Measurements from ENCODE around the gene GZMM.

DNA sequence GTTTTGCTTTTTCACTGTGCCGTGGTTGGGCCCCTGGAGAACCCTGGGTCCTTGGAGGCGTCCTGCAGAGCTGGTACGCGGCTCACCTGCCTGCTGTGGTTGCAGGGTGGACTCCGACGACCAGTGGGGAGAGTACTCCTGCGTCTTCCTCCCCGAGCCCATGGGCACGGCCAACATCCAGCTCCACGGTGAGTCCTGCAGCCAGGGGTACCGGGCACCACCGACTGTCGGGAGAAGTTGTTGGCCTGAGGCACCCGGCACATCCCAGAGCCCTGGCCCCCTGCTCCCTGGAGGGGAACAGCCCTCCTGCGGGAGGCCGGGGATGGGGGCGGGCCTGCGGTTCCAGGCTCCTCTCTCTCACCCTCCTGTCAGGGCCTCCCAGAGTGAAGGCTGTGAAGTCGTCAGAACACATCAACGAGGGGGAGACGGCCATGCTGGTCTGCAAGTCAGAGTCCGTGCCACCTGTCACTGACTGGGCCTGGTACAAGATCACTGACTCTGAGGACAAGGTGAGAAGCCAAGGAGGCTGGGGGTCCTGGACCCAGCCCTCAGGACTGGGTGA, 36.5 kb downstream of the GZMM start:
- TF ChIP-seq SMC3 (IDR thresholded peaks at IDR 0.05; ENCODE audit: low read length) (no peak), ZNF670 (CRISPR knock-in tag; IDR thresholded peaks at IDR 0.05; ENCODE audit: borderline replicate concordance) (no peak), ZBTB20 (CRISPR knock-in tag; IDR thresholded peaks at IDR 0.05; ENCODE audit: borderline replicate concordance, low read depth) (no peak), POLR2AphosphoS5 (IDR thresholded peaks at IDR 0.05; ENCODE audit: low read depth, low read length) (no peak), CTCF (CRISPR knock-in tag; IDR thresholded peaks at IDR 0.05) (no peak), ZBTB34 (CRISPR knock-in tag; IDR thresholded peaks at IDR 0.05) (no peak), ZNF7 (CRISPR knock-in tag; IDR thresholded peaks at IDR 0.05) (no peak), ZBTB44 (CRISPR knock-in tag; IDR thresholded peaks at IDR 0.05) (no peak), ZNF350 (CRISPR knock-in tag; IDR thresholded peaks at IDR 0.05; ENCODE audit: borderline replicate concordance, low read depth) (no peak), ZNF281 (CRISPR knock-in tag; IDR thresholded peaks at IDR 0.05; ENCODE audit: borderline replicate concordance) (no peak), HNF4A (CRISPR knock-in tag; IDR thresholded peaks at IDR 0.05) (no peak)
- TF ChIP-seq, protein P1, sequence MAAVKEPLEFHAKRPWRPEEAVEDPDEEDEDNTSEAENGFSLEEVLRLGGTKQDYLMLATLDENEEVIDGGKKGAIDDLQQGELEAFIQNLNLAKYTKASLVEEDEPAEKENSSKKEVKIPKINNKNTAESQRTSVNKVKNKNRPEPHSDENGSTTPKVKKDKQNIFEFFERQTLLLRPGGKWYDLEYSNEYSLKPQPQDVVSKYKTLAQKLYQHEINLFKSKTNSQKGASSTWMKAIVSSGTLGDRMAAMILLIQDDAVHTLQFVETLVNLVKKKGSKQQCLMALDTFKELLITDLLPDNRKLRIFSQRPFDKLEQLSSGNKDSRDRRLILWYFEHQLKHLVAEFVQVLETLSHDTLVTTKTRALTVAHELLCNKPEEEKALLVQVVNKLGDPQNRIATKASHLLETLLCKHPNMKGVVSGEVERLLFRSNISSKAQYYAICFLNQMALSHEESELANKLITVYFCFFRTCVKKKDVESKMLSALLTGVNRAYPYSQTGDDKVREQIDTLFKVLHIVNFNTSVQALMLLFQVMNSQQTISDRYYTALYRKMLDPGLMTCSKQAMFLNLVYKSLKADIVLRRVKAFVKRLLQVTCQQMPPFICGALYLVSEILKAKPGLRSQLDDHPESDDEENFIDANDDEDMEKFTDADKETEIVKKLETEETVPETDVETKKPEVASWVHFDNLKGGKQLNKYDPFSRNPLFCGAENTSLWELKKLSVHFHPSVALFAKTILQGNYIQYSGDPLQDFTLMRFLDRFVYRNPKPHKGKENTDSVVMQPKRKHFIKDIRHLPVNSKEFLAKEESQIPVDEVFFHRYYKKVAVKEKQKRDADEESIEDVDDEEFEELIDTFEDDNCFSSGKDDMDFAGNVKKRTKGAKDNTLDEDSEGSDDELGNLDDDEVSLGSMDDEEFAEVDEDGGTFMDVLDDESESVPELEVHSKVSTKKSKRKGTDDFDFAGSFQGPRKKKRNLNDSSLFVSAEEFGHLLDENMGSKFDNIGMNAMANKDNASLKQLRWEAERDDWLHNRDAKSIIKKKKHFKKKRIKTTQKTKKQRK (IDR thresholded peaks at IDR 0.05; ENCODE audit: low read length) = no peak
- TF ChIP-seq, protein P2, sequence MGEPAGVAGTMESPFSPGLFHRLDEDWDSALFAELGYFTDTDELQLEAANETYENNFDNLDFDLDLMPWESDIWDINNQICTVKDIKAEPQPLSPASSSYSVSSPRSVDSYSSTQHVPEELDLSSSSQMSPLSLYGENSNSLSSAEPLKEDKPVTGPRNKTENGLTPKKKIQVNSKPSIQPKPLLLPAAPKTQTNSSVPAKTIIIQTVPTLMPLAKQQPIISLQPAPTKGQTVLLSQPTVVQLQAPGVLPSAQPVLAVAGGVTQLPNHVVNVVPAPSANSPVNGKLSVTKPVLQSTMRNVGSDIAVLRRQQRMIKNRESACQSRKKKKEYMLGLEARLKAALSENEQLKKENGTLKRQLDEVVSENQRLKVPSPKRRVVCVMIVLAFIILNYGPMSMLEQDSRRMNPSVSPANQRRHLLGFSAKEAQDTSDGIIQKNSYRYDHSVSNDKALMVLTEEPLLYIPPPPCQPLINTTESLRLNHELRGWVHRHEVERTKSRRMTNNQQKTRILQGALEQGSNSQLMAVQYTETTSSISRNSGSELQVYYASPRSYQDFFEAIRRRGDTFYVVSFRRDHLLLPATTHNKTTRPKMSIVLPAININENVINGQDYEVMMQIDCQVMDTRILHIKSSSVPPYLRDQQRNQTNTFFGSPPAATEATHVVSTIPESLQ (CRISPR knock-in tag; conservative IDR thresholded peaks at IDR 0.05) = no peak
- TF ChIP-seq, protein P3, sequence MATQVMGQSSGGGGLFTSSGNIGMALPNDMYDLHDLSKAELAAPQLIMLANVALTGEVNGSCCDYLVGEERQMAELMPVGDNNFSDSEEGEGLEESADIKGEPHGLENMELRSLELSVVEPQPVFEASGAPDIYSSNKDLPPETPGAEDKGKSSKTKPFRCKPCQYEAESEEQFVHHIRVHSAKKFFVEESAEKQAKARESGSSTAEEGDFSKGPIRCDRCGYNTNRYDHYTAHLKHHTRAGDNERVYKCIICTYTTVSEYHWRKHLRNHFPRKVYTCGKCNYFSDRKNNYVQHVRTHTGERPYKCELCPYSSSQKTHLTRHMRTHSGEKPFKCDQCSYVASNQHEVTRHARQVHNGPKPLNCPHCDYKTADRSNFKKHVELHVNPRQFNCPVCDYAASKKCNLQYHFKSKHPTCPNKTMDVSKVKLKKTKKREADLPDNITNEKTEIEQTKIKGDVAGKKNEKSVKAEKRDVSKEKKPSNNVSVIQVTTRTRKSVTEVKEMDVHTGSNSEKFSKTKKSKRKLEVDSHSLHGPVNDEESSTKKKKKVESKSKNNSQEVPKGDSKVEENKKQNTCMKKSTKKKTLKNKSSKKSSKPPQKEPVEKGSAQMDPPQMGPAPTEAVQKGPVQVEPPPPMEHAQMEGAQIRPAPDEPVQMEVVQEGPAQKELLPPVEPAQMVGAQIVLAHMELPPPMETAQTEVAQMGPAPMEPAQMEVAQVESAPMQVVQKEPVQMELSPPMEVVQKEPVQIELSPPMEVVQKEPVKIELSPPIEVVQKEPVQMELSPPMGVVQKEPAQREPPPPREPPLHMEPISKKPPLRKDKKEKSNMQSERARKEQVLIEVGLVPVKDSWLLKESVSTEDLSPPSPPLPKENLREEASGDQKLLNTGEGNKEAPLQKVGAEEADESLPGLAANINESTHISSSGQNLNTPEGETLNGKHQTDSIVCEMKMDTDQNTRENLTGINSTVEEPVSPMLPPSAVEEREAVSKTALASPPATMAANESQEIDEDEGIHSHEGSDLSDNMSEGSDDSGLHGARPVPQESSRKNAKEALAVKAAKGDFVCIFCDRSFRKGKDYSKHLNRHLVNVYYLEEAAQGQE (IDR thresholded peaks at IDR 0.05; ENCODE audit: borderline replicate concordance in 1 of 2, low read depth in 1 of 2, low read length in 2 of 2) = no peak

Data from HepG2 (cell line).